ENCODE results near the gene CFAP299. TPM values are rescaled to one million over a fixed set of nuclear protein-coding genes. Genes with fewer than 3 reads are reported as not detected.

Gene CFAP299
- total and polyA plus RNA-seq, 2 donors (not counting 1 experiment from before 2014, with no cell fraction given), result not detected

DNA sequence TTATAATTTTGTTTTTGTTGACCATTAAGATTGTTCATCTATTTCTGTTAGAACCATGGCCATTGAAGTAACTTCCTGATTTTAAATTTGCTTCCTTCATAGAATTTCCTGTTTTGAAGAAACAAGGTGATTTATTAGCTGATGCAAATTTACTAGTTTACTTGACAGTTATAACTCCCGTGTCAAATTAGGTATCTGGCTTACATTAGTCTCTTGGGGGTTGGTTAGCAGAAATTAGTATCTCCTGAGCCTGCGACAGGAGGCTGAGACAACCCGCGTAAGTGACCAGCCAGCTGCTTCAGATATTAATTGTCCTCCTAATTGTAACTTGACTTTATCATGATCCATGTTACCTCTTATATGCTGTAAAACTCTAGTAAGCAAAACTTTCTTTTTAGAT is 154.3 kb downstream of the CFAP299 start:
- Histone ChIP-seq H3K4me3 (ENCODE audit: control extremely low read depth in 1 of 5, extremely low read depth in 1 of 5, insufficient read depth in 1 of 5, low read depth in 2 of 5, low read length in 4 of 5) (no peak overlapping the region), H3K4me1 (ENCODE audit: control insufficient read depth in 2 of 2, insufficient read depth in 2 of 2, low read length in 2 of 2) (peaks cover 14 to 19% of the 10 kb centered on the region in 2 donors), H3K79me2 (ENCODE audit: control insufficient read depth, insufficient read depth, low read length) (no peaks in the 10 kb centered on the region), H2AFZ (ENCODE audit: insufficient read depth, low read depth, low read length, poor library complexity, severe bottlenecking) (no peak overlapping the region), H3K36me3 (replicated peaks in 1 of 2; ENCODE audit: control extremely low read depth in 1 of 2, control insufficient read depth in 1 of 2, extremely low read depth in 1 of 2, insufficient read depth in 2 of 2, low read length in 1 of 2) (no peaks in the 10 kb centered on the region), H3K4me2 (replicated peaks; ENCODE audit: low read depth, low read length, poor library complexity, severe bottlenecking) (peak overlapping the region; percentile 11), H3K27me3 (replicated peaks in 1 of 4; ENCODE audit: control extremely low read depth in 1 of 4, control insufficient read depth in 3 of 4, insufficient read depth in 4 of 4, low read length in 3 of 4) (no peaks in the 10 kb centered on the region), H3K9me3 (ENCODE audit: control extremely low read depth in 1 of 3, control insufficient read depth in 2 of 3, insufficient read depth in 1 of 3, low read length in 2 of 3) (peaks cover 0 to 7% (median 1%) of the 10 kb centered on the region in 3 donors), H4K20me1 (ENCODE audit: control insufficient read depth, insufficient read depth, low read length, poor library complexity, severe bottlenecking) (no peaks in the 10 kb centered on the region), H3K9ac (ENCODE audit: low read length) (no peak overlapping the region), H3K27ac (ENCODE audit: low read length in 2 of 2) (no peak overlapping the region)
- peak; percentile 18 for DNase-seq
- ChIA-PET CTCF (no interaction called here), POLR2A (no interaction called here)
- intact Hi-C loops (cut with micrococcal nuclease), result loop anchor here (10.0 kb wide), 1 partner anchor 45 kb away; no protein-coding TSS in a partner anchor
- Mint-ChIP-seq H3K4me1 (peaks cover 39% of the 10 kb centered on the region), H3K4me3 (peak overlapping the region; percentile 19), H3K9me3 (ENCODE audit: insufficient read depth) (peaks cover 6% of the 10 kb centered on the region), H3K27ac (no peak overlapping the region), H3K27me3 (no peaks in the 10 kb centered on the region)
- TF ChIP-seq, protein P1, sequence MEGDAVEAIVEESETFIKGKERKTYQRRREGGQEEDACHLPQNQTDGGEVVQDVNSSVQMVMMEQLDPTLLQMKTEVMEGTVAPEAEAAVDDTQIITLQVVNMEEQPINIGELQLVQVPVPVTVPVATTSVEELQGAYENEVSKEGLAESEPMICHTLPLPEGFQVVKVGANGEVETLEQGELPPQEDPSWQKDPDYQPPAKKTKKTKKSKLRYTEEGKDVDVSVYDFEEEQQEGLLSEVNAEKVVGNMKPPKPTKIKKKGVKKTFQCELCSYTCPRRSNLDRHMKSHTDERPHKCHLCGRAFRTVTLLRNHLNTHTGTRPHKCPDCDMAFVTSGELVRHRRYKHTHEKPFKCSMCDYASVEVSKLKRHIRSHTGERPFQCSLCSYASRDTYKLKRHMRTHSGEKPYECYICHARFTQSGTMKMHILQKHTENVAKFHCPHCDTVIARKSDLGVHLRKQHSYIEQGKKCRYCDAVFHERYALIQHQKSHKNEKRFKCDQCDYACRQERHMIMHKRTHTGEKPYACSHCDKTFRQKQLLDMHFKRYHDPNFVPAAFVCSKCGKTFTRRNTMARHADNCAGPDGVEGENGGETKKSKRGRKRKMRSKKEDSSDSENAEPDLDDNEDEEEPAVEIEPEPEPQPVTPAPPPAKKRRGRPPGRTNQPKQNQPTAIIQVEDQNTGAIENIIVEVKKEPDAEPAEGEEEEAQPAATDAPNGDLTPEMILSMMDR (IDR thresholded peaks at IDR 0.05), result no peak
- TF ChIP-seq EZH2 (IDR thresholded peaks at IDR 0.05; ENCODE audit: borderline replicate concordance, insufficient read depth, low read depth, low read length, poor library complexity, severe bottlenecking), result no peak
- WGBS (ENCODE audit: insufficient coverage), result no CpG with 5 or more reads among the region's 4 CpGs
- ATAC-seq (ENCODE audit: low read depth), result peak; percentile 14

DNA sequence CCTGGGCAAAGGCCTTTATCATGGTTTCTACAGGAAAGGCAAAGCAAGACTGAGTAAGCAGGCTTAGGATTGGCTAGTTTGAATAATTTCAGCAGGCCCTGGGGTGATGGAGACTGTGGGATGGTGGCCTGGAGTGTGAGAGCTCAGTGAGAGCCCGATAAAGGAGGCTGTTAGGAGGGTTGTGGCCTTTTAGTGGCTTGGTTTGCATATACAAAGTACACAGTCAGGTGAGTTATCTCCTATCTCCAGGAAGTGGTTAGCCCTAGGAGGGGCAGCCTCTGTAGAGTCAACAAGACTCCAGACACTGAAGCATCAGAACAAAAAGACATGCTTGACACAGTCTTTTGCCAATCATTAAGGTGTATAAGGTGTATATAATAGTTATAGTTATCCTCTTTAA is 157.2 kb downstream of the CFAP299 start:
- peak overlapping the region; percentile 45 for H3K4me2 ChIP-seq (replicated peaks; ENCODE audit: low read depth, low read length, poor library complexity, severe bottlenecking)
- POLR2A ChIA-PET, result no interaction called here
- no peak for TF ChIP-seq EZH2 (IDR thresholded peaks at IDR 0.05; ENCODE audit: borderline replicate concordance, insufficient read depth, low read depth, low read length, poor library complexity, severe bottlenecking)
- TF ChIP-seq, protein P1 (IDR thresholded peaks at IDR 0.05), result no peak
- intact Hi-C loops (cut with micrococcal nuclease), result no loop called here
- H3K9ac ChIP-seq (ENCODE audit: low read length), result no peak overlapping the region
- Mint-ChIP-seq H3K4me1 (peaks cover 39% of the 10 kb centered on the region), H3K27ac (no peak overlapping the region), H3K4me3 (peak overlapping the region; percentile 13), H3K9me3 (ENCODE audit: insufficient read depth) (peaks cover 6% of the 10 kb centered on the region), H3K27me3 (no peaks in the 10 kb centered on the region)
- H3K4me1 ChIP-seq (ENCODE audit: control insufficient read depth in 2 of 2, insufficient read depth in 2 of 2, low read length in 2 of 2), result peaks cover 14 to 19% of the 10 kb centered on the region in 2 donors
- no CpG with 5 or more reads among the region's 1 CpG for WGBS (ENCODE audit: insufficient coverage)
- H3K27me3 ChIP-seq (replicated peaks in 1 of 4; ENCODE audit: control extremely low read depth in 1 of 4, control insufficient read depth in 3 of 4, insufficient read depth in 4 of 4, low read length in 3 of 4), result no peaks in the 10 kb centered on the region
- H4K20me1 ChIP-seq (ENCODE audit: control insufficient read depth, insufficient read depth, low read length, poor library complexity, severe bottlenecking), result no peaks in the 10 kb centered on the region
- H3K4me3 ChIP-seq (ENCODE audit: control extremely low read depth in 1 of 5, extremely low read depth in 1 of 5, insufficient read depth in 1 of 5, low read depth in 2 of 5, low read length in 4 of 5), result peak overlapping the region in 1 of 5 experiments; percentile 27
- ATAC-seq (ENCODE audit: low read depth) (peak; percentile 36), DNase-seq (peak; percentile 18)
- H2AFZ ChIP-seq (ENCODE audit: insufficient read depth, low read depth, low read length, poor library complexity, severe bottlenecking), result peak overlapping the region; percentile 37
- peaks cover 0 to 11% (median 1%) of the 10 kb centered on the region in 3 donors for H3K9me3 ChIP-seq (ENCODE audit: control extremely low read depth in 1 of 3, control insufficient read depth in 2 of 3, insufficient read depth in 1 of 3, low read length in 2 of 3)
- no peak overlapping the region for H3K27ac ChIP-seq (ENCODE audit: low read length in 2 of 2)
- no peaks in the 10 kb centered on the region for H3K36me3 ChIP-seq (replicated peaks in 1 of 2; ENCODE audit: control extremely low read depth in 1 of 2, control insufficient read depth in 1 of 2, extremely low read depth in 1 of 2, insufficient read depth in 2 of 2, low read length in 1 of 2)
- CTCF ChIA-PET, result no interaction called here
- H3K79me2 ChIP-seq (ENCODE audit: control insufficient read depth, insufficient read depth, low read length), result no peaks in the 10 kb centered on the region
